Measurements from ENCODE around the gene DMD.

DMD gene

DNA sequence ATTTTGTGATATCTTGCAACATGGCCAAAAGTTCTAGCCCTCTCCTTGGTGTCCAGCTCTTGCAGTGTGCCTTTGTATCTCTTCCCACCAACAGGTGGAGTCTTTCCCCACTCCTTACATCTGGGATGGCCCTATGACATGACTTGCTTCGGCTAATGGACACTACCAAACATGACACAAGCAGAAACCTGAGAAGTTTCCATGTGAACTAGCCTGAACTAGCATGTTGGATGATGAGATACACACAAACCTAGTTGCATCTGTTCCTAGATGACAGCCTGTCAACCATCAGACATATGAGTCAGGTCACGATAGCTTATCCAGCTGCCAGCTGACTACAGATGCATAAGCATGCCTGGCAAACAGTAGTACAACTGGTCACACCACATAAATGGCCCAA is 1932.0 kb downstream of the DMD start:
- DNase-seq (ENCODE audit: low spot score): no peak

DNA sequence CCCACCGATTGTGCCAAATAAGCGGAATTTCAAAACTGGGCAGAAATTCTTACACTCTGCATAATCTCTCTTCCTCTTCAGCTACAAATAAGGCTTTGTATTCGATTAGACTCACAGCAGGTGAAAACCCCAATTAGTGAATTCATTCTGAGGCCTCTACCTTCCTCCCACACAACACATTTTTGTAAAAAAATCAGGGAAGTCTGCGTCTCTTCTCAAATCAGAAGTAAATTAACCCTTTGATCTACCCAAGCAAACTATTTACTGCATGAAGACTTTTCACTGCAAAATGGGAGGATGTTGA is 1938.9 kb downstream of the DMD start:
- DNase-seq (ENCODE audit: low spot score): no peak

DNA sequence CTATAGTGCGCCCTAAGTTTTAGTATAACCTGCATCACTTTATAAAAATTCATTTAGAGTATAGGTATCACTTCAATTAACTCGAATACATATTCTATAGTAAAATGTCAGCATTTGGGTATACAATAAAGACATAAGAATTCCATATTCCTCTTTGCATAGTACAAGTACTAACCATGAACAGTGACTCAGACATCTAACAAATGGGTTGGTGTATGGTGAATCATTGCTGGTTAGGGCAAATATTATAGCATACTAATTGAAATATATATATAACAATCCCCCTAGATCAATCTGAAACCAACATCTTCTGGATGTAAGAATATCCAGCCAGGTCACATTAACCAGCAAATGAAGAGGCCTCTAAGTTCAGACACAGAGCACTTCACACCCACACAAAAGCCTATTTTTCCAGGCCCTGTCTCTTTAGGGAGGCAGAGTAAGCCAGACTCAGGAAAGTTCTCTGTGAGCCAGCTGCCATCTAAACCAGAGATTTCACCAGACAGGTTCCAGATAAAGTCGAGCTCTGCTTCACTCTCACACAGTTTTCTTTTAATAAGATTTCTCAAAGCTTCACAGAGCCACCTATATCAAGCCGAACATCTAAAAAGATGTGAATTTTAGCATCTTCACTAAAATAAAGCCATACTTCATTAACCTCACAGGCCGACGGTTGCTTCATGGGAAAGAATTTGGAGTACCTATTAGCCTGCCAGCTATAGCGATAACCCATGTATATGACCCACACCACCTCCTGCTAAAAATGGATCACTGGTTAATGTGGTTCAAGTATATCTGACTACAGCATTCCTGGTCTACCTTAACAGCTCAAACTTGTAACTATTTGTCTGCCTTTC is 1939.5 kb downstream of the DMD start:
- no peak for DNase-seq (ENCODE audit: low spot score)

GRCh38 chrX:31269914-31270313 is 1941.4 kb downstream of the DMD start:
- DNase-seq (ENCODE audit: low spot score): no peak

DNA sequence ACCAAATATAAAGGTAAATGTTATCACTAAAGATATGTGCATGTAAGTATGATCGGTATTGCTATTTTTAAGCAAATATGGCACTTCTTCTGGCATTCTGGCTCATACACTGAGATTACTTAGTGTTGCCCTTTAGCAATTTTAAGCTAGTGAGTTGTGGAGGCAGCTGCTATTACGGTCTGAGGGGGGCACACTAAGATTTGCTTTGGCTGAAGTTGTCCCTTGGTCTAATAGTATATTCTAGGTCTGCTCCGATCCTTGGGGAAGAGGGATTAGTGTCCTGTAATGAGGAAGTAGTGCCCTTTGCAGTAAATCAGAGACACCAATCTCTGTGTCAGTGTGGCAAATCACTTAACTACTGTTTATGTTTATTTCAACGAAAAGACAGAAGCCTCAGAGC is 1943.0 kb downstream of the DMD start:
- no peak for DNase-seq (ENCODE audit: low spot score)

DNA sequence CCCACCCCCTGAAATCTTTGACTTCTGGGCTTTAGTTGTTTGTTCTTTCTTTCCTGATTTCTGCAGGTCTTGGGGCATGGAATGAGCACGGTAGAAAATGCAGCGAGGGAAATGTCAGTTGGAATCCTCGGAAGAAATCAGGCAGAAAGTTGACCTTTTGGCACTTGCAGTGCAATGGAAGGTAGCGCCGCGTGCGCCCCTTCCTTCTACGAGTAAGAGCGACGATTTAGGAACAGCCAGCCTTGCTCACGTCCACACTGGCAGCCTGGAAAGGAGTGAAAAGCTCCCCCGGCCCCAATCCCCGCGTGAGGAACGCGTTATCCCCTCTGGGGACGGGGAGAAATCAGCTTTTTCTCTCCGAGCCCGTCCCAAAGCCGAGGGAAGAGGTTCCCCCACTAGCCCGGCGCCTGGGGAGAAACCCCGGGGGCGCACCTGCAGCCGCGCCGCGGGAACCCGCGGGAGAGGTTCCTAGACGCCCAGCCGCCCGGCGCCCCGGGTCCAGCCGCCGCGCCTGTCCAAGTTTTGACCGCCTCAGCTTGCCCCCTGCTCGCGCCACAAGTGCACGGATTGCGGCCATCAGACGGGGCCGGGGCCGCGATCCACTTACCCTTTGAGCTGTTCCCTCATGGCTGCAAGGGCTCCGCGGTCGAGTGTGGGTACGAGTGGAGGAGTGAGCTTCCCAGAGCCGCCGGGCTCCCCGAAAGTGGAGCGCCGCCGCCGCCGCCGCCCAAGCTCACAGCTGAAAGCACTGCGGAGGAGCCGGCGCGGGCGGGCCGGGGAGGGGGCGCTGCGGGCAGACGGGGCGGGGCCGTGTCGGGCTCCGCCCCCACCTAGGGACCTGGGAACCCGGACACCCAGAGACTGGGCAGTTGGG is 1944.9 kb downstream of the DMD start:
- DNase-seq (ENCODE audit: low spot score): peak; percentile 34

GRCh38 chrX:31265383-31265782 is 1946.0 kb downstream of the DMD start:
- DNase-seq (ENCODE audit: low spot score): no peak

DNA sequence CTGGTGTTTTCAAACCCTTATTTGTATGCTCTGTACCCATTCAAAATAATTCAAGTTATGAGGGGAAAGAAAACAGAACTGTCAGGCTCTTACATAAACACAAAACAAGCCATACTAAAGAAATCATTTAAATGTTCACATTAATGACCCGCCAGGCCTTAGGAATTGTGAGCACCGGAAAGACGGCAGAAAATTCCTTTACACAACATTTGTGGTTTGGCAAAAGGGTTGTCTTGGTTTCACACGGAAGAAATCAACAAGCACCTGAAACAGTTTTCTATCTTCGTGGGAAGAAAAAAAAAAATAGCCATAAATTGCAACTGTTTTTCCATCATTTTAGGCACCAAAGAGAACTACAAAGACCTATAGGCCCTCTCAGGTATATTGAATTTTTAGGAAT is 1951.0 kb downstream of the DMD start:
- DNase-seq (ENCODE audit: low spot score): no peak

DNA sequence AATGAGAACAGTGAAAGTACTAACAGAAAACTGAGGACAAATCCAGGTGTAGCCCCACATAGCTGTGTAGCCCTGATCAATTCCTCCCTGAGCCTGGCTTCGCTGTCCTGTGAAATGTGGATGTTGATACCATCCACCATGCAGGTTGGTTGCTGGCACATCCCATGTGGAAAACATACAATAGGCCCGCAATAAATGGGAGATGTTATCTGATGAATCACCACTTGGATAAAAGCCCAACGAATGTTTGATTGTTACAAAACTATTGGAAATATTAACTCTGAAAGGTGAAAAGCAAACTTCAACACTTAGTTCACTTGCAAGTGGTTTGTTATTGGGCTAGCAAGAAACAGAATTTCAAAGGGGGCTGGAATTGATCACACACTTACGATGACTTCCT is 1953.2 kb downstream of the DMD start:
- no peak for DNase-seq (ENCODE audit: low spot score)

DNA sequence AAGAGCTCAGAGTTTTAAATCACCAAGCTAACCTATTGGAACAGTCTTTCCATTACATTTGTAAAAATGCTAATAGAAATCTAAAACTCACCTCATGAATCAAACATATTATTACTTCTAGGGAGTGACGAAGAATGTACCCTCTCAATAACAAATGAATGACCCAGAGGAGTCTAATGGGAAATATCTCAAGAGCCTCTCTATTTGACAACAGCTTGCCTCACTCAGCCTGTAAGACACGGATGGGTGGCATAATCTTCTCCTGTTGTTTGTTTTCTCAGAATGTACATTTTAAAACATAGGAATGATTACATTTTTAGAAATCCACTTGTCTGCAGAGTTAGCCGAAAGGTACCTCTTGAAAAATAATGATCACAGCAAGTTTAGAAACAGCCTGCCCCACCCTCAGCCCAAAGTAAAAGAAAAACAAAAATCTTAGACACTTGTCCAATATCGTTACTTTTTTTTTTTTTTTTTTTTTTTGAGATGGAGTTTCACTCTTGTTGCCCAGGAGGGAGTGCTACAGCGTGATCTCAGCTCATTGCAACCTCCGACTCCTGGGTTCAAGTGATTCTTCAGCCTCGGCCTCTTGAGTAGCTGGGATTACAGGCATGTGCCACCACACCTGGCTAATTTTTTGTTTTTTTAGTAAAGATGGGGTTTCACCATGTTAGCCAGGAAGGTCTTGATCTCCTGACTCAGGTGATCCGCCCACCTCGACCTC is 1955.9 kb downstream of the DMD start:
- DNase-seq (ENCODE audit: low spot score): no peak

DNA sequence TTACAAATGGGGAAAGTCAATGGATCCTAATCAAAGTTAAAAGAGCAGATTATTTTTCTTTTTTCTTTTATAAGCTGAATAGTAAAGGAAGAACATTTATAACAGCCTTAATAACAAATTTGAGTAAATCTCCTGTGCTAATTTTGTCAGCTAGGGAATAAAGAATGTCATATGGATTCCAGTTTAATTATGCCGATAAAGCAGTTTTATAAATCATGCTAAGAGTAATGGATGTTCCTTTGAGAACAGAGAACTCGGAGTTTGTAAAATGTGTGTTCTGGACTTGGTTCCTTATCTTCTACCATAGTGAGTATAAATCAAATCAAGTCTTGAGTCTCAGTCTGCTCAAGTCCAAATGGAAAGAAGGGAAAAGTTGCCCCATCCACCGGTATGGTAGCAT is 1959.2 kb downstream of the DMD start:
- DNase-seq (ENCODE audit: low spot score): no peak

DNA sequence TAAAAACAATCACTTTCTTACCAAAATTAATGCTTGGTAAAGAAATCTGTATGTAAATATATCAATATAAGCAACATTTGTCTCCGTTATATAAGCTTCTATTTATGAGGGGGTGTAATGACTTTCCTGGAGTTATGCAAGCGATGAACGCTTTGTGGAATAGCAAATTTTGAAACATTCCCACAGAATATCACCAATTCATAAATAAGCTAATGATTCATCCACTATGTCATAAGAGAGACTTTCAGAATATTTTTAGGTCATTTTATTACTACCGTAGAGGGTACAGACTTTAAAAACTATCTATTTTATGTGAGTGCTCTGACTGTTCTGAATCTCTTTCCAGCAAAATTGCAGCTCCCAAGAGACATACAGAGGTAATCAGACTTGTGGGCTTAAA is 1960.0 kb downstream of the DMD start:
- DNase-seq (ENCODE audit: low spot score): no peak

DNA sequence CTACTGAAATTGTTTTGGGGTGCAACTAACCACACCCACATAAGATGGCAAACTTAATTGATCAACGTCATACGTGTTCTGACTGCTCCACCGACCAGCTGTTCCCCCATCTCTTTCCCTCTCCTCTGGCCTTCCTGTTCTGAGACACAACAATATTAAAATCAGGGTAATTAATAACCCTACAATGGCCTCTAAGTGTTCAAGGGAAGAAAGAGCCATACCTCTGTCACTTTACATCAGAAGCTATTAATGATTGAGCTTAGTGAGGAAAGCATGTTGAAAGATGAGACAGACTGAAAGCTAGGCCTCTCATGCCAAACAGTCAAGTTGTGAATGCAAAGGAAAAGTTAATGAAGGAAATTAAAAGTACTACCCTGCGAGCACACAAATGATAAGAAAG is 1965.6 kb downstream of the DMD start:
- DNase-seq (ENCODE audit: low spot score): no peak

- DNase-seq (ENCODE audit: low spot score): no peak
Measured at GRCh38 chrX:31243804-31244203, 1967.5 kb downstream of the DMD start.

DNA sequence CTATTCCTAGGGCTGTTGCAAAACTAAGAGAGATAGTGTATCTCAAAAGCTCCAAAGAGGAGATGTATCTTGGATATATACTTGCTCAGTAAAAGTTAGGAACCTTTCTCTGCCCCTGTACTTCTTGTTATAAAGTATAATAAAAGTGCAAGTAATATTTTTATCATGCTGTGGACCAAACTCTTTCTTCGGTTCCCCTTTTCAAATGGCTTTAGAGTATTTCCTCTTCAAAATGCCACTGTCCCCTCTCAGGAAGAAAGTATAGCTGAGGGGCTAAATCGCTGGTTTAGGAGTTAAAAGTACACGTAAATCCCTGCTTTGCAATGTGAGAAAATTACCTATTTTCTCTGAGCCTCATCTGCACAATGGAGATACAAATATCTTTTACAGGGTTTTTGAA is 1970.4 kb downstream of the DMD start:
- DNase-seq (ENCODE audit: low spot score): no peak

DNA sequence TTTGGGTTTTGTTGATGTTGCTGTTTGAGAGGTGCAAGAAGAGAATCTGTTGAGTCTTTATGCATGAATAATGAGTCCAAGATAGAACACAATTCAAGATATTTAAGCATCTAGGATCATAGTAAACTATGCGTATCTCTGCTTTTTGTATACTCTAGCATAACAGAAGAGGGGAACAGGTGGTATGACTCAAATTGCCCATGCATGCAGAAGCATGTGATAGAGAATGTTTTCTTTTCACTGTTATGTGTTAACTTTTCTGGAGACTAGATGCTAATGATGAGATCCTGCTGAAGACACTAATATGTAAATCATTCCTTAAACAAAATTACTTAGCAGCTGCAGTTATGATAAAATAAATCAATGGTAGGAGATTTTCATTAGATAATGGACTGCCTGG is 1974.2 kb downstream of the DMD start:
- DNase-seq (ENCODE audit: low spot score): peak; percentile 59

- DNase-seq (ENCODE audit: low spot score): peak; percentile 58
Measured at GRCh38 chrX:31236231-31236630, 1975.1 kb downstream of the DMD start.

- no peak for DNase-seq (ENCODE audit: low spot score)
Measured at GRCh38 chrX:31233941-31234496, 1977.3 kb downstream of the DMD start.

DNA sequence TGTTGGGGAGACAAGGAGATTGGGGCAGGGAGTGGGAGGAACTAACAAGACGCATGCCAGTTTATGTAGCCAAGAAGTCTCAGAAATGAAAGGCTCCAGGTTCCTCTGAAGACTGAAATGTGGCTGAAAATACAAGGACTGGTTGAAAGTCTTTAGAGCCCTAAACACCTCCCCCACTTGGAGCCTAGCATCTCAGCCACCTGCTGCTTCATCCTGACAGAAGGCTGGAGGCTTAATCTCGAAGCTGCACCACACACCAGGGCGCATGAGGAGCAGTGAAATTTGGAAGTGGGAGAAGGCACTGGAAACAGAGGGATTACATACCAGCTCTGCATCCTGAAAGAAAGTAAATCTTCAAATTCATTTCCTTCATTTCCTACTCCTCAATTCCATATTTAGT is 1978.8 kb downstream of the DMD start:
- no peak for DNase-seq (ENCODE audit: low spot score)

DNA sequence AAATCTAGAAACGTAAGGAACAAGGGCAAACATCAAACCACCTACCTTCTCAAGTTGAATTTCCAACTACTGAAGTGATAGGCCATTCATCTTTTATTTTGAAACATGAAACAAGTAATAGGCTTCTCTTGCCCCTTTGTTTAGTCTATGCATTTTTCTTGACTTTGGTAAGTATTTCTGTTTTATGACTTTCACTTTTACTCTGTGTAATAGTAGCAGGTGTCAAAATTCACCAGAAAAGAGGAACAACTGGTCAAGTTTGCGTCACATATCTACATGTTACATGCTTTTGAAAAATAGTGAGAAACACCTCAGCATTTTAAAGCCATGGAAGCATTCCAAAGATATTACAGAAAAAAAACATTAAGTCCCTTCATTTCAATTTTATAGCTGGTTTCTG is 1982.4 kb downstream of the DMD start:
- DNase-seq (ENCODE audit: low spot score): peak; percentile 71

GRCh38 chrX:31228415-31228832 is 1982.9 kb downstream of the DMD start:
- no peak for DNase-seq (ENCODE audit: low spot score)

- no peak for DNase-seq (ENCODE audit: low spot score)
Measured at GRCh38 chrX:31227250-31227649, 1984.1 kb downstream of the DMD start.

DNA sequence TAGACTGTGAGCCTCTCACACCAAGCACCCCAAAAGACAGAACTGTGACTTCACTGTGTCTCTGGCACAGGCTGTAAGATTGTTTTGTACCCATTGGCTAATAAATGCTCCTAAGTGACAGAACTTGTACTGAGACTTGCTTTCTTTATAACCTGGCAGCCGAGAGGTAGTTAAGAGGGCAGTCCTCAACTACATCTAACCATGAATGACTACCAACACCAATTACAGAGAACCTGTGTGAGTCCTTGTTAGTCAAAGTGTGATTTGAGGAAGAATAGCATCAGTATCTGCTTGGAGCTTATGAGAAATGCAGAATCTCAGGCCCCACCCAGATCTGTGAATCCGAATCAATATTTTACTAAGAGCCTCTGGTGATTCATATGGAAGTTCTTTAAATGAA is 1985.5 kb downstream of the DMD start:
- DNase-seq (ENCODE audit: low spot score): no peak
